Esophagus muscularis mucosa (tissue), 3 donors: ENCODE results near the gene ELFN1.

Source experiments
- EP300 ChIP-seq: sonication (generic); formaldehyde crosslinking; IDR thresholded peaks from one replicate; pipeline ENCODE4 v1.6.1; 2017; ENCODE audit warnings: antibody characterized with exemption
- POLR2AphosphoS5 ChIP-seq, 2 donors: sonication (generic); formaldehyde crosslinking; IDR thresholded peaks; one replicate each; pipeline ENCODE4 v1.6.1; 2017; ENCODE audit warnings: antibody characterized with exemption in 2 of 2

- TF ChIP-seq POLR2AphosphoS5 (IDR thresholded peaks at IDR 0.05) = no peak
- TF ChIP-seq EP300 = no peak
These were observed 15.2 kb upstream of the ELFN1 start for GRCh38 chr7:1654738-1655475.
